HepG2 (cell line): ENCODE results near the gene ART4. TPM values are rescaled to one million over a fixed set of nuclear protein-coding genes. Genes with fewer than 3 reads are reported as not detected.

Experiments
- ARID2 ChIP-seq: sonication (generic); formaldehyde crosslinking; IDR thresholded peaks from 2 replicates; pipeline ENCODE4 v1.8.1; 2022; ENCODE audit warnings: mild to moderate bottlenecking, missing genetic modification reagents, borderline replicate concordance
- DZIP1 ChIP-seq: sonication (generic); formaldehyde crosslinking; IDR thresholded peaks from 2 replicates; pipeline ENCODE4 v1.5.0; 2020; ENCODE audit warnings: mild to moderate bottlenecking, missing genetic modification reagents
- ESRRA ChIP-seq: sonication (generic); formaldehyde crosslinking; IDR thresholded peaks from 2 replicates; pipeline ENCODE4 v1.5.1; 2020; ENCODE audit warnings: mild to moderate bottlenecking, low read depth, missing genetic modification reagents
- GATAD1 ChIP-seq: IDR thresholded peaks from 2 replicates; pipeline ENCODE4 v1.6.1; 2016; ENCODE audit warnings: missing genetic modification reagents, missing compliant biosample characterization
- GZF1 ChIP-seq: sonication (generic); formaldehyde crosslinking; IDR thresholded peaks from 2 replicates; pipeline ENCODE4 v1.5.1; 2020; ENCODE audit warnings: mild to moderate bottlenecking, missing genetic modification reagents
- HBP1 ChIP-seq: IDR thresholded peaks from 2 replicates; pipeline ENCODE4 v1.6.1; 2016; ENCODE audit warnings: low read depth, control low read depth
- KDM2A ChIP-seq: sonication (generic); formaldehyde crosslinking; IDR thresholded peaks from 2 replicates; pipeline ENCODE4 v1.4.0; 2020; ENCODE audit warnings: low read depth, missing genetic modification reagents, borderline replicate concordance
- MYPOP ChIP-seq: sonication (generic); formaldehyde crosslinking; IDR thresholded peaks from 2 replicates; pipeline ENCODE4 v1.8.1; 2023; ENCODE audit warnings: mild to moderate bottlenecking, moderate library complexity, missing genetic modification reagents
- POLR2AphosphoS2 ChIP-seq: IDR thresholded peaks from 2 replicates; pipeline ENCODE4 v1.6.1; 2011; ENCODE audit warnings: low read depth, low read length, improper control_type of control experiment
- POLR2AphosphoS5 ChIP-seq: IDR thresholded peaks from 2 replicates; pipeline ENCODE4 v1.6.1; 2012; ENCODE audit warnings: low read depth, low read length
- PREB ChIP-seq: sonication (generic); formaldehyde crosslinking; IDR thresholded peaks from 2 replicates; pipeline ENCODE4 v1.4.0; 2020; ENCODE audit warnings: missing genetic modification reagents
- RCOR2 ChIP-seq: IDR thresholded peaks from 2 replicates; pipeline ENCODE4 v1.6.1; 2016; ENCODE audit warnings: missing biosample characterization, missing genetic modification reagents
- RELA ChIP-seq: sonication (generic); formaldehyde crosslinking; IDR thresholded peaks from 2 replicates; pipeline ENCODE4 v1.4.0; 2020; ENCODE audit warnings: missing genetic modification reagents
- SALL1 ChIP-seq: sonication (generic); formaldehyde crosslinking; IDR thresholded peaks from 2 replicates; pipeline ENCODE4 v1.8.0; 2022; ENCODE audit warnings: mild to moderate bottlenecking, missing genetic modification reagents
- SIN3B ChIP-seq: fragments of 150-350 bp; IDR thresholded peaks from 2 replicates; pipeline ENCODE4 v1.6.1; 2014; ENCODE audit warnings: low read length
- TEAD2 ChIP-seq: sonication (generic); formaldehyde crosslinking; IDR thresholded peaks from 2 replicates; pipeline ENCODE4 v1.9.0; 2021; ENCODE audit warnings: missing genetic modification reagents
- TFDP2 ChIP-seq: sonication (generic); formaldehyde crosslinking; IDR thresholded peaks from 2 replicates; pipeline ENCODE4 v1.4.0; 2020; ENCODE audit warnings: missing genetic modification reagents
- YEATS4 ChIP-seq: sonication (generic); formaldehyde crosslinking; IDR thresholded peaks from 2 replicates; pipeline ENCODE4 v1.4.0; 2020; ENCODE audit warnings: missing genetic modification reagents, borderline replicate concordance
- ZBTB26 ChIP-seq: IDR thresholded peaks from 2 replicates; pipeline ENCODE4 v1.6.1; 2016; ENCODE audit warnings: missing compliant biosample characterization, missing genetic modification reagents, borderline replicate concordance
- ZBTB7A ChIP-seq: sonication (generic); formaldehyde crosslinking; IDR thresholded peaks from 2 replicates; pipeline ENCODE4 v1.8.0; 2022; ENCODE audit warnings: mild to moderate bottlenecking, missing genetic modification reagents
- ZNF746 ChIP-seq: sonication (generic); formaldehyde crosslinking; IDR thresholded peaks from 2 replicates; pipeline ENCODE4 v1.8.0; 2022; ENCODE audit warnings: mild to moderate bottlenecking, missing genetic modification reagents
- polyA plus RNA-seq, 8 experiments: library from polyadenylated mRNA; depleted of rRNA in 3 of 8; stranded (reverse) in 7 of 8; unstranded in 1 of 8; fragments of >200 nt; fragmentation: Illumina TruSeq in 4 of 8; extraction: Trizol in 4 of 8; gene quantifications; 2 replicates each; pipeline versions ENCODE4 v1.2.1 to v1.2.3, GENCODE V29; 2011 to 2016; ENCODE audit warnings: low read depth in 4 of 8, missing spikeins in 1 of 8, mixed read lengths in 1 of 8; ENCODE audit not compliant: insufficient read depth in 1 of 8
- total RNA-seq, 5 experiments: library from RNA; depleted of rRNA; stranded (reverse); fragments of >200 nt; fragmentation: Illumina TruSeq; extraction: Trizol; gene quantifications; 2 replicates each; pipeline ENCODE4 v1.2.3, GENCODE V29; 2016; ENCODE audit warnings: low read depth in 1 of 5

Gene ART4
- total and polyA plus RNA-seq, 2 of the 13 experiments (the other 11 are each of a cell fraction or from before 2014, with no cell fraction given) = 17.6 to 20.3 TPM

GRCh38 chr12:14803011-14803829 lies 40.1 kb downstream of the ART4 start, which contains the start of the genes C12orf60 and WBP11 (continued):
- no peak for TF ChIP-seq ZBTB26
- TF ChIP-seq RCOR2 (CRISPR knock-in tag) = no peak
- TF ChIP-seq ESRRA (CRISPR knock-in tag) = no peak
- TF ChIP-seq ZNF746 = no peak
- peak; percentile 58; the same call in 1 of the 2 replicates for TF ChIP-seq SALL1 (CRISPR knock-in tag)
- TF ChIP-seq ARID2 (CRISPR knock-in tag) = no peak
- no peak for TF ChIP-seq POLR2AphosphoS2
- peak; percentile 49; the same call in 1 of the 2 replicates for TF ChIP-seq HBP1 (CRISPR knock-in tag)
- TF ChIP-seq GZF1 (CRISPR knock-in tag) = no peak
- no peak for TF ChIP-seq DZIP1
- TF ChIP-seq RELA (CRISPR knock-in tag) = no peak
- TF ChIP-seq ZBTB7A (CRISPR knock-in tag) = no peak
- peak; percentile 93 for TF ChIP-seq GATAD1 (CRISPR knock-in tag)
- TF ChIP-seq TEAD2 (CRISPR knock-in tag) = no peak
- peak; percentile 95 for TF ChIP-seq TFDP2 (CRISPR knock-in tag)
- TF ChIP-seq YEATS4 (CRISPR knock-in tag) = peak; percentile 66
- TF ChIP-seq MYPOP (CRISPR knock-in tag) = peak; percentile 58; the same call in 1 of the 2 replicates
- peak; percentile 69; the same call in 1 of the 2 replicates for TF ChIP-seq KDM2A (CRISPR knock-in tag)
- 0 out of 2 replicates have a peak, but pooled peaks have one; percentile 75 for TF ChIP-seq SIN3B
- no peak for TF ChIP-seq PREB (CRISPR knock-in tag)
- peak; percentile 97 for TF ChIP-seq POLR2AphosphoS5
